B cell (primary cell): ENCODE data around the gene DPYSL4. TPM values are rescaled to one million over a fixed set of nuclear protein-coding genes. Genes with fewer than 3 reads are reported as not detected.

Experiments used
- ATAC-seq: fragments of 200-7000 bp; cut with Tn5 transposase; one replicate; pipeline ENCODE4 v1.10.0; 2021; ENCODE audit warnings: low read depth, mild to moderate bottlenecking, moderate number of reproducible peaks, moderate library complexity
- CTCF ChIA-PET: fragments of 350-600 bp; sonication (Branson Sonifier 250); formaldehyde crosslinking; loops from one replicate; lab custom pipeline; 2021; ENCODE audit warnings: antibody characterized with exemption, inconsistent platforms; lab: Charles Lee
- POLR2A ChIA-PET: fragments of 350-600 bp; sonication (Branson Sonifier 250); formaldehyde crosslinking; loops from one replicate; lab custom pipeline; 2021; ENCODE audit warnings: antibody characterized with exemption; lab: Charles Lee
- DNase-seq: peaks from one replicate; pipeline ENCODE4 v3.0.0; 2013
- H2AFZ ChIP-seq: 2 replicates; pipeline ENCODE4 v1.6.1; 2012; ENCODE audit warnings: mild to moderate bottlenecking, low read depth, low read length; ENCODE audit not compliant: insufficient read depth, poor library complexity, severe bottlenecking
- H3K27ac ChIP-seq, 2 donors: 1 replicate in 1 of 2; 2 replicates in 1 of 2; pipeline ENCODE4 v1.5.1; 2012 to 2013; ENCODE audit warnings: low read length in 2 of 2, mild to moderate bottlenecking in 2 of 2, moderate library complexity in 1 of 2
- H3K27me3 ChIP-seq, 4 experiments: fragments of 200-600 bp in 1 of 4; sonication (generic) in 1 of 4; replicated peaks in 1 of 4; 1 replicate in 2 of 4; 2 replicates in 2 of 4; pipeline versions ENCODE4 v1.6.1 to v1.7.0; 2013 to 2016; ENCODE audit warnings: low read length in 3 of 4, mild to moderate bottlenecking in 2 of 4, mixed read lengths in 1 of 4, moderate library complexity in 1 of 4; ENCODE audit not compliant: insufficient read depth in 4 of 4, control insufficient read depth in 3 of 4; ENCODE audit errors: control extremely low read depth in 1 of 4
- H3K36me3 ChIP-seq, 2 experiments: replicated peaks in 1 of 2; 1 replicate in 1 of 2; 2 replicates in 1 of 2; pipeline versions ENCODE4 v1.6.1 to v1.7.1; 2013; ENCODE audit warnings: low read length in 1 of 2; ENCODE audit not compliant: insufficient read depth in 2 of 2, control insufficient read depth in 1 of 2; ENCODE audit errors: control extremely low read depth in 1 of 2, extremely low read depth in 1 of 2
- H3K4me1 ChIP-seq, 2 donors: fragments of 200-600 bp in 1 of 2; sonication (generic) in 1 of 2; 1 replicate in 1 of 2; 2 replicates in 1 of 2; pipeline versions ENCODE4 v1.5.1 to v1.6.1; 2013 to 2017; ENCODE audit warnings: low read length in 2 of 2; ENCODE audit not compliant: control insufficient read depth in 2 of 2, insufficient read depth in 2 of 2
- H3K4me2 ChIP-seq: replicated peaks from 2 replicates; pipeline ENCODE3; 2012; ENCODE audit warnings: mild to moderate bottlenecking, low read depth, low read length; ENCODE audit not compliant: poor library complexity, severe bottlenecking
- H3K4me3 ChIP-seq, 5 experiments: fragments of 200-600 bp in 1 of 5; sonication (generic) in 1 of 5; 1 replicate in 3 of 5; 2 replicates in 2 of 5; pipeline versions ENCODE4 v1.5.1 to v1.7.0; 2011 to 2016; ENCODE audit warnings: low read length in 4 of 5, mild to moderate bottlenecking in 4 of 5, low read depth in 2 of 5, control low read depth in 1 of 5, moderate library complexity in 1 of 5; ENCODE audit not compliant: insufficient read depth in 1 of 5; ENCODE audit errors: control extremely low read depth in 1 of 5, extremely low read depth in 1 of 5
- H3K79me2 ChIP-seq: fragments of 200-600 bp; sonication (generic); one replicate; pipeline ENCODE4 v1.6.0; 2016; ENCODE audit warnings: low read length; ENCODE audit not compliant: control insufficient read depth, insufficient read depth
- H3K9ac ChIP-seq: fragments of 200-600 bp; sonication (generic); 2 replicates; pipeline ENCODE4 v1.6.1; 2017; ENCODE audit warnings: mild to moderate bottlenecking, low read length, moderate library complexity
- H3K9me3 ChIP-seq, 3 donors: one replicate each; pipeline versions ENCODE4 v1.6.1 to v1.7.1; 2013; ENCODE audit warnings: low read length in 2 of 3; ENCODE audit not compliant: control insufficient read depth in 2 of 3, insufficient read depth in 1 of 3; ENCODE audit errors: control extremely low read depth in 1 of 3
- H4K20me1 ChIP-seq: 2 replicates; pipeline ENCODE4 v1.6.0; 2012; ENCODE audit warnings: mild to moderate bottlenecking, low read length; ENCODE audit not compliant: insufficient read depth, control insufficient read depth, poor library complexity, severe bottlenecking
- H3K27ac Mint-ChIP-seq: one replicate; pipeline ENCODE4 v1.8.0; 2021; ENCODE audit warnings: mixed read lengths
- H3K27me3 Mint-ChIP-seq: one replicate; pipeline ENCODE4 v1.8.0; 2021; ENCODE audit warnings: mixed read lengths
- H3K4me1 Mint-ChIP-seq: one replicate; pipeline ENCODE4 v1.8.0; 2021; ENCODE audit warnings: mixed read lengths
- H3K4me3 Mint-ChIP-seq: one replicate; pipeline ENCODE4 v1.8.0; 2021; ENCODE audit warnings: mixed read lengths
- H3K9me3 Mint-ChIP-seq: one replicate; pipeline ENCODE4 v1.8.0; 2022; ENCODE audit warnings: mixed read lengths; ENCODE audit not compliant: insufficient read depth
- CTCF ChIP-seq: fragments of 200-600 bp; IDR thresholded peaks from one replicate; pipeline ENCODE4 v1.8.0; 2022; ENCODE audit warnings: antibody characterized with exemption, mild to moderate bottlenecking
- EZH2 ChIP-seq: IDR thresholded peaks from 2 replicates; pipeline ENCODE4 v1.6.1; 2012; ENCODE audit warnings: borderline replicate concordance, low read depth, mild to moderate bottlenecking, moderate library complexity, low read length; ENCODE audit not compliant: insufficient read depth, poor library complexity, severe bottlenecking
- WGBS: methylation state at CpG from one replicate; pipeline ENCODE4 v1.1.5; 2013; ENCODE audit warnings: missing lambda C conversion rate; ENCODE audit not compliant: insufficient coverage; 5-methylcytosine and 5-hydroxymethylcytosine counted together
- intact Hi-C: fragments of 100-400 bp; cut with micrococcal nuclease; formaldehyde crosslinking; loops from one replicate; pipeline ENCODE4 v1.10.0; 2022
- polyA plus RNA-seq: library from polyadenylated mRNA; depleted of rRNA; stranded (reverse); fragments of >200 nt; gene quantifications from 2 replicates; pipeline ENCODE4 v1.2.3, GENCODE V29; 2012
- total RNA-seq, 2 donors: library from RNA; stranded (reverse); fragments of 120-200 nt in 1 of 2; gene quantifications; 1 replicate in 1 of 2; 2 replicates in 1 of 2; pipeline versions ENCODE4 v1.2.3 to v1.2.4, GENCODE V29; 2013 to 2022

Gene DPYSL4
- total and polyA plus RNA-seq, 2 donors (not counting 1 experiment from before 2014, with no cell fraction given) = 0.03 to 0.22 TPM

DNA sequence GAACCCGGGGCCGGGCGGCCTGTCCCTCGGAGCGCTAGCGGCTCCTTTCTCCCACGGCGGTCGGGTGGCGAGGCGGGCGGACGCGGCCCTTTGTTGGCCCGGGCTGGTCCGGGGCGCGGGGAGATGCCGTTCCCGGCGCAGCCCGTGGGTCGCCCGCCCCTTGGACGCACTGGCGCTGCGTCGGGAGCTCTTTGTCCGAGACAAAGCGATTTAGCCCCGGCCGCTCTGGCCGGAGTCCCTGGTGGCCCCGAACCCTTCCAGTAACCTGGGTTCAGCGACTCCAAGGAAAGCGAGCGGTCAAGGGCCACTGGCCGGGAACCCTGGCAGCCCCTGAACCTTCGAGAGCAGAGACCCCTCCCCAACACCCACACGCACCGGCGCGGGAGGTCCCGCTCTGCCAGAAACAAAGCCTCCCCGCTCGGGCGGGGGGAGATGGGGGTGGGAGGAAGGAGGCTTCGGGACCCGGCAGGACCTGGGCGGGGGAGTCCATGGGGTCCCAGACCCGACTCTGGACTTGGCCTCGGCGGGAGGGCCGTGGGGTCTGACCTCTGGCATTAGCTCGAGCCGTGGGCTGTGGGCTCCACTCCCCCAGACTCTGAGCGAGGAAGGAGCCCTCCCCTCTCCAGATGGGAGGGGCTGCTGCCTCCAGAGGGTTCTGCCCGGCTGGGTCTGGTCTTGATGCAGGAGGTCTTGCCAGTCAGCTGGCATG, 836 bp downstream of the DPYSL4 start:
- H3K27ac ChIP-seq = no peak overlapping the region
- H3K36me3 ChIP-seq = no peaks in the 10 kb centered on the region
- no peak overlapping the region for H3K27ac Mint-ChIP-seq
- H3K27me3 Mint-ChIP-seq = peaks cover 46% of the 10 kb centered on the region
- ChIA-PET POLR2A (no interaction called here), CTCF (no interaction called here)
- ATAC-seq (no peak), DNase-seq (peak; percentile 26)
- peak overlapping the region; percentile 10 for H2AFZ ChIP-seq
- no peak overlapping the region for H3K9ac ChIP-seq
- H4K20me1 ChIP-seq = no peaks in the 10 kb centered on the region
- TF ChIP-seq EZH2 (peak; percentile 66), CTCF (no peak)
- peaks cover 13 to 25% of the 10 kb centered on the region in 2 donors for H3K4me1 ChIP-seq
- intact Hi-C loops = loop anchor here (2.0 kb wide), 1 partner anchor 121 kb away; no protein-coding TSS in a partner anchor
- H3K27me3 ChIP-seq = peaks cover 0 to 48% (median 19%) of the 10 kb centered on the region in 4 experiments
- 11% methylated on average over 47 of the region's 58 CpGs for WGBS
- H3K9me3 Mint-ChIP-seq = peaks cover 2% of the 10 kb centered on the region
- no peaks in the 10 kb centered on the region for H3K79me2 ChIP-seq
- peaks cover 8% of the 10 kb centered on the region for H3K4me1 Mint-ChIP-seq
- H3K4me3 ChIP-seq = peak overlapping the region in 3 of 5 experiments; percentile 3 to 29 (median 11)
- peaks cover 0 to 16% (median 0%) of the 10 kb centered on the region in 3 donors for H3K9me3 ChIP-seq
- H3K4me3 Mint-ChIP-seq = no peak overlapping the region
- peak overlapping the region; percentile 71 for H3K4me2 ChIP-seq

DNA sequence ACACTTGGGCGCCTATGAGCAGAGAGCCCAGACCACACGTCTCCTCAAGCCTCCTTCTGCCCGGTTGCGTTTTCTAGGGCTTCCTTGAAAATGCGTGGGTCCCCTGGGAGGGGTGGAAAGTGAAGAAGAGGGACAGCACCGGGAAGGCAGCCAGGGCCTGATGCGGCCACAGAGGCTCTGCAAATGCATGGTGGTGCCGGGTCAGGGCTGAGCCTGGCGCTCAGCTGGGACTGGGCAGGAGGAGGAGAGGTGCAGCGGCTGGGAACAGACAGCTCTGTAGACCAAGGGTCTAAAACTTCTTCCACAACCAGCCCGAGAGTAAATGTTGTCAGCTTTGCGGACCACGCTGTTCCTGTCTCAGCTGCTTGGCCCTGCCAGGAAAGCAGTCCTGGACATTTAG, 1.6 kb downstream of the DPYSL4 start:
- H3K9me3 ChIP-seq = peaks cover 0 to 16% (median 0%) of the 10 kb centered on the region in 3 donors
- CTCF ChIA-PET = no interaction called here
- Mint-ChIP-seq H3K27ac (no peak overlapping the region), H3K4me3 (peak overlapping the region; percentile 44), H3K27me3 (peaks cover 42% of the 10 kb centered on the region), H3K4me1 (peaks cover 8% of the 10 kb centered on the region), H3K9me3 (peaks cover 2% of the 10 kb centered on the region)
- no peak overlapping the region for H3K27ac ChIP-seq
- H3K4me2 ChIP-seq = peak overlapping the region; percentile 71
- DNase-seq = no peak
- no peak overlapping the region for H3K9ac ChIP-seq
- whole genome bisulfite sequencing = 57% methylated on average over 12 of the region's 13 CpGs
- H3K36me3 ChIP-seq = no peaks in the 10 kb centered on the region
- H2AFZ ChIP-seq = no peak overlapping the region
- H3K4me1 ChIP-seq = peaks cover 13 to 25% of the 10 kb centered on the region in 2 donors
- intact Hi-C loops = no loop called here
- no peaks in the 10 kb centered on the region for H3K79me2 ChIP-seq
- no peak overlapping the region for H3K4me3 ChIP-seq
- POLR2A ChIA-PET = no interaction called here
- no peak for ATAC-seq
- H4K20me1 ChIP-seq = no peaks in the 10 kb centered on the region
- TF ChIP-seq EZH2 (no peak), CTCF (no peak)
- peaks cover 0 to 47% (median 19%) of the 10 kb centered on the region in 4 experiments for H3K27me3 ChIP-seq
